Activated T-helper 17 cell treated with anti-CD3 and anti-CD28 coated beads, Interleukin-2, amount 50 U/mL, for 72 hours (primary cell): Measurements from ENCODE around the gene KCND3. TPM values are rescaled to one million over a fixed set of nuclear protein-coding genes. Genes with fewer than 3 reads are reported as not detected.

ENCODE experiments used
- ATAC-seq: fragments of 150-1000 bp; cut with Tn5 transposase; replicated peaks from 2 replicates; pipeline ENCODE4 v1.10.0; 2021; ENCODE audit warnings: mild to moderate bottlenecking, moderate library complexity
- H3K27ac Mint-ChIP-seq: one replicate; pipeline ENCODE4 v1.8.0; 2022; ENCODE audit warnings: mixed read lengths
- H3K27me3 Mint-ChIP-seq: one replicate; pipeline ENCODE4 v1.8.0; 2022; ENCODE audit warnings: mixed read lengths
- H3K36me3 Mint-ChIP-seq: one replicate; pipeline ENCODE4 v1.8.0; 2022; ENCODE audit warnings: low read depth, mild to moderate bottlenecking, mixed read lengths
- H3K4me1 Mint-ChIP-seq: one replicate; pipeline ENCODE4 v1.8.0; 2022; ENCODE audit warnings: mixed read lengths
- H3K4me3 Mint-ChIP-seq: one replicate; pipeline ENCODE4 v1.8.0; 2022; ENCODE audit warnings: mild to moderate bottlenecking, mixed read lengths
- H3K9me3 Mint-ChIP-seq: one replicate; pipeline ENCODE4 v1.8.0; 2022; ENCODE audit warnings: mixed read lengths
- total RNA-seq, 2 donors: library from RNA; stranded (reverse); gene quantifications; one replicate each; pipeline ENCODE4 v1.2.3, GENCODE V29; 2022

KCND3 gene
- total RNA-seq, 2 donors from 2014 or later: not detected

DNA sequence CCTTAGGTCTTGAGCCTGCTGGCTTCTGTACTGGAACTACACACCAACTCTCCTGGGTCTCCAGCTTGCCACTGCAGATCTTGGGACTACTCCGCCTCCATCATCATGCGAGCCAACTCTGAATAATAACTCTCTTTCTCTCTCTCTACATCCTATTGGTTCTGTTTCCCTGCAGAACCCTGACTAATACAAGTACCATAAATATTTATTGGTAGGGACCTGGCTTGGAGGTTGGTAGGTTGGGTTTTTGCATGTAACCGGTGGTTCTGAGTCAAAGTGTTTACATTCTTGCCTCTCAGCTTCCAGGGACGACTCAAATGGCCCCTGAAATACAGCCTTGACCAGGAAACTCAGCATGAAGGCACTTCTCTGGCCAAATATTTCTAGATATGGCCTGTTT lies 110.4 kb downstream of the KCND3 start:
- Mint-ChIP-seq H3K4me1 (no peaks in the 10 kb centered on the region), H3K4me3 (no peak overlapping the region), H3K27ac (no peak overlapping the region), H3K27me3 (peaks cover 40% of the 10 kb centered on the region), H3K36me3 (no peaks in the 10 kb centered on the region), H3K9me3 (no peaks in the 10 kb centered on the region)
- ATAC-seq: no peak

- no peaks in the 10 kb centered on the region for H3K4me1 Mint-ChIP-seq
- H3K4me3 Mint-ChIP-seq: no peak overlapping the region
- H3K27me3 Mint-ChIP-seq: peaks cover 40% of the 10 kb centered on the region
- no peaks in the 10 kb centered on the region for H3K9me3 Mint-ChIP-seq
- ATAC-seq: peak; percentile 32
- H3K27ac Mint-ChIP-seq: no peak overlapping the region
- H3K36me3 Mint-ChIP-seq: no peaks in the 10 kb centered on the region
Measured at GRCh38 chr1:111878649-111879048, 110.8 kb downstream of the KCND3 start.

GRCh38 chr1:111878091-111878490 lies 111.4 kb downstream of the KCND3 start:
- no peak for ATAC-seq
- H3K36me3 Mint-ChIP-seq: no peaks in the 10 kb centered on the region
- H3K27me3 Mint-ChIP-seq: peaks cover 40% of the 10 kb centered on the region
- H3K4me1 Mint-ChIP-seq: no peaks in the 10 kb centered on the region
- no peaks in the 10 kb centered on the region for H3K9me3 Mint-ChIP-seq
- no peak overlapping the region for H3K27ac Mint-ChIP-seq
- H3K4me3 Mint-ChIP-seq: no peak overlapping the region

GRCh38 chr1:111876631-111877030 lies 112.8 kb downstream of the KCND3 start:
- peaks cover 38% of the 10 kb centered on the region for H3K27me3 Mint-ChIP-seq
- H3K9me3 Mint-ChIP-seq: no peaks in the 10 kb centered on the region
- no peak overlapping the region for H3K27ac Mint-ChIP-seq
- no peak for ATAC-seq
- no peak overlapping the region for H3K4me3 Mint-ChIP-seq
- no peaks in the 10 kb centered on the region for H3K4me1 Mint-ChIP-seq
- no peaks in the 10 kb centered on the region for H3K36me3 Mint-ChIP-seq

- H3K4me3 Mint-ChIP-seq: no peak overlapping the region
- H3K36me3 Mint-ChIP-seq: no peaks in the 10 kb centered on the region
- no peak for ATAC-seq
- H3K27ac Mint-ChIP-seq: no peak overlapping the region
- peaks cover 29% of the 10 kb centered on the region for H3K27me3 Mint-ChIP-seq
- no peaks in the 10 kb centered on the region for H3K4me1 Mint-ChIP-seq
- no peaks in the 10 kb centered on the region for H3K9me3 Mint-ChIP-seq
Measured at GRCh38 chr1:111875640-111876039, 113.8 kb downstream of the KCND3 start.

- Mint-ChIP-seq H3K4me3 (no peak overlapping the region), H3K36me3 (no peaks in the 10 kb centered on the region), H3K27me3 (peaks cover 25% of the 10 kb centered on the region), H3K9me3 (no peaks in the 10 kb centered on the region), H3K27ac (no peak overlapping the region), H3K4me1 (no peaks in the 10 kb centered on the region)
- ATAC-seq: no peak
Measured at GRCh38 chr1:111873460-111874030, 115.9 kb downstream of the KCND3 start.

- Mint-ChIP-seq H3K9me3 (no peaks in the 10 kb centered on the region), H3K27ac (no peak overlapping the region), H3K4me3 (no peak overlapping the region), H3K36me3 (no peaks in the 10 kb centered on the region), H3K4me1 (no peaks in the 10 kb centered on the region), H3K27me3 (peaks cover 8% of the 10 kb centered on the region)
- ATAC-seq: no peak
Measured at GRCh38 chr1:111870181-111870580, 119.3 kb downstream of the KCND3 start.

DNA sequence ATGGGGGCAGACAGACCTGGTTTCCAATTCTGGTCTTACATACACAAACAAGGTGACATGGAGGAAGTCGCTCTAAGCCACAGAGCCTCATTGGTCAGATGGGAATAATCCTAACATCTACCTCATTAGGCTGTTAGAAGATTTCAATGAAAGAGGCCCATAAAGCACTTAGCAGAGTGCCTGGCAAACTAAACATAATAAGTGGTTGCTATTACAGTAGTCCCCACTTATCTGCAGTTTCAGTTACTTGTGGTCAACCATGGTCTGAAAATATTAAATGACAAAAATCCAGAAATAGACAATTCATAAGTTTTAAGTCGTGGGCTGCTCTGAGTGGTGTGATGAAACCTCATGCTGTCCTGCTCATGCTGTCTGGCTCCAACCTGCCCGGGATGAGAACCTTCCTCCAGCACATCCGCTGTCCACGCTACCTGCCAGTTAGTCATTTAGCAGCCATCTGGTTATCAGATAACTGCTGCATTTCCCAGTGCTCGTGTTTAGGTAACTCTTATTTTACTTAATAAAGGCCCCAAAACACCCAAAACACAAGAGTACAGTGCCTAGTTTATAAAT lies 121.5 kb downstream of the KCND3 start:
- peaks cover 18% of the 10 kb centered on the region for H3K27me3 Mint-ChIP-seq
- ATAC-seq: no peak
- no peak overlapping the region for H3K27ac Mint-ChIP-seq
- H3K4me1 Mint-ChIP-seq: no peaks in the 10 kb centered on the region
- H3K36me3 Mint-ChIP-seq: no peaks in the 10 kb centered on the region
- no peak overlapping the region for H3K4me3 Mint-ChIP-seq
- H3K9me3 Mint-ChIP-seq: no peaks in the 10 kb centered on the region

- Mint-ChIP-seq H3K4me1 (no peaks in the 10 kb centered on the region), H3K27me3 (peaks cover 34% of the 10 kb centered on the region), H3K36me3 (no peaks in the 10 kb centered on the region), H3K27ac (no peak overlapping the region), H3K9me3 (no peaks in the 10 kb centered on the region), H3K4me3 (no peak overlapping the region)
- no peak for ATAC-seq
Measured at GRCh38 chr1:111864862-111865261, 124.6 kb downstream of the KCND3 start.

DNA sequence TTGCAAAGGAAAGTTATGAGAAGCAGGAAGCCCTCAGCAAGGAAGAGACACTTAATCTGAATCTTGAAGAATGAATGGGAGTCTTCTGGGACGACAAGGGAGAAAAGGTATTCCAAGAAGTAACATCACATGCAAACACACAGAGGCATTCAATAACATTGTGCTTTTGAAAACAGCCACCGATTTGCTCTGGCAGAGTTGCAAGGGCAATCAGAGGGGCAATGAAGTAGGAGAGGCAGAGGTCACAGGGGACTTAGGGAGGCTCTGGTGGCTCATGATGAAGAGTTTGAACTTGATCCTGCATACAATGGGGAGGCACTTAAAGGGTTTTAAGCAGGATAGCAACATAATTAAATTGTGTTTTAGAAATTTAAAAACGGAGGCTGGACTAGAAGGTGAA lies 126.1 kb downstream of the KCND3 start:
- Mint-ChIP-seq H3K9me3 (no peaks in the 10 kb centered on the region), H3K36me3 (no peaks in the 10 kb centered on the region), H3K27me3 (peaks cover 38% of the 10 kb centered on the region), H3K4me3 (no peak overlapping the region), H3K4me1 (no peaks in the 10 kb centered on the region), H3K27ac (no peak overlapping the region)
- ATAC-seq: no peak

DNA sequence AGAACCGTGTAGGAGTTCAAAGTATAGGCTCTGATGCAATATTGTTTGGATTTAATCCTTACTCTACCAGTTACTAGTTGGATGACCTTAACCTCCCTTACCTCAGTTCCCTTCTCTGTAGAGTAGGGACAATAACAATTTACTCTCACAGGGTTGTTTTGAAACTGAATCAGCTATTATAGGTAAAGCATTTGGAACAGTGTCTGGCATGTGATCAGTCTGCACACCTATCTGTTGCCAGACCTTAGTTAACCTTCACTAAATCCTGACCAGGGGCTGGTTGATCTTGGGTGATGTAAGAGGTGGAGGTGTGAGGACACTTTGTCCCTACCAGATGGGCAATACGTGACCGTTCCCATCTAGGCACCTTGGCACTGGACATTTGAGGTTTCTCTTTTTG lies 126.9 kb downstream of the KCND3 start:
- no peak for ATAC-seq
- H3K36me3 Mint-ChIP-seq: no peaks in the 10 kb centered on the region
- H3K4me1 Mint-ChIP-seq: no peaks in the 10 kb centered on the region
- peaks cover 37% of the 10 kb centered on the region for H3K27me3 Mint-ChIP-seq
- H3K27ac Mint-ChIP-seq: no peak overlapping the region
- H3K4me3 Mint-ChIP-seq: no peak overlapping the region
- H3K9me3 Mint-ChIP-seq: no peaks in the 10 kb centered on the region

- H3K9me3 Mint-ChIP-seq: no peaks in the 10 kb centered on the region
- H3K36me3 Mint-ChIP-seq: no peaks in the 10 kb centered on the region
- H3K4me3 Mint-ChIP-seq: no peak overlapping the region
- no peak overlapping the region for H3K27ac Mint-ChIP-seq
- peaks cover 40% of the 10 kb centered on the region for H3K27me3 Mint-ChIP-seq
- no peaks in the 10 kb centered on the region for H3K4me1 Mint-ChIP-seq
- no peak for ATAC-seq
Measured at GRCh38 chr1:111861523-111861922, 127.9 kb downstream of the KCND3 start.

DNA sequence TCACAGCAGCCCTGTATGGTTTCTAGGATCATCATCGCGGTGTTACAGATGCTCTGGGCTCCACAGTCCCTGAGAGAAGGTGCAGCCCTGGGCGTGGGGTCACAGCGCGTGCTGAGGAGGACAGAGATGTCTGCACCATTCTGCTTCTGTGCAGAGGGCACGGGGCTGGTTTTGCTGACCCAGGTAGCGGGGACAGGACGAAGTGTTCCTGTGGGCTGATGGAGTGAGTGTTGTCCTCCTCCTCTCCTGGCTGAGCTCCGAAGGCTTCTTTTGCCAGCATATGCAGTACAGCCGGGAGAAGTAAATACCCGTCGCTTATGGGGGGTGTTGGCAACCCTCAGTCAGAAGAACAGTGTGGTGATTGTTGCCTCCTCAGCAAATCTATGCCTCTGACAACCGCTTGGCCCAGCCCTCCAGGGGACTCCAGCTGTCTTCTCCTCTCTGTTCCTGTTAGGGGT lies 132.2 kb downstream of the KCND3 start:
- H3K4me3 Mint-ChIP-seq: no peak overlapping the region
- no peaks in the 10 kb centered on the region for H3K9me3 Mint-ChIP-seq
- peaks cover 36% of the 10 kb centered on the region for H3K27me3 Mint-ChIP-seq
- no peaks in the 10 kb centered on the region for H3K36me3 Mint-ChIP-seq
- no peak for ATAC-seq
- H3K4me1 Mint-ChIP-seq: no peaks in the 10 kb centered on the region
- H3K27ac Mint-ChIP-seq: no peak overlapping the region

- no peaks in the 10 kb centered on the region for H3K4me1 Mint-ChIP-seq
- no peak overlapping the region for H3K27ac Mint-ChIP-seq
- H3K9me3 Mint-ChIP-seq: no peaks in the 10 kb centered on the region
- no peak for ATAC-seq
- H3K36me3 Mint-ChIP-seq: no peaks in the 10 kb centered on the region
- H3K27me3 Mint-ChIP-seq: peaks cover 36% of the 10 kb centered on the region
- no peak overlapping the region for H3K4me3 Mint-ChIP-seq
Measured at GRCh38 chr1:111856411-111857185, 132.9 kb downstream of the KCND3 start.

DNA sequence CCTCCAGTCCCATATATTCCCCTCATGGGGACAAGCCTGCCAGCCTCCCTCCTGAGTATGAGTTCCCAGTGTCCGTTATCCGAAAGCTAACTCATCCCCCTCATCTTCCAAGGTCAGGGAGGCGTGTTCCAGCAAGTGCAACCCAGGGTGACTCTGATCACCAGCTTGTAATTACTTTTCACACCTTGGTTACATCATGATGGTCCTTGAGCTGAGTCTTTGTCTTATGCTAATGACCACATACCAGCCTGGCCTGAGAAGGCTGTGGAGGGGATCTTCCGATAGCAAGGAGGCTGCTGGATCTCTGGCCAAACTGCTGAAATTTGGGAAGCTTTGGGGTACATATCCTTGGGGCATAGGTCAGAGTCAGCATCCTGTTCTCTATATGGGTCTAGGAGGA lies 134.2 kb downstream of the KCND3 start:
- no peaks in the 10 kb centered on the region for H3K9me3 Mint-ChIP-seq
- no peaks in the 10 kb centered on the region for H3K36me3 Mint-ChIP-seq

More for the DNA sequence above, 134.2 kb downstream of the KCND3 start:
- H3K27ac Mint-ChIP-seq: no peak overlapping the region
- H3K27me3 Mint-ChIP-seq: peaks cover 36% of the 10 kb centered on the region
- no peaks in the 10 kb centered on the region for H3K4me1 Mint-ChIP-seq
- no peak for ATAC-seq
- no peak overlapping the region for H3K4me3 Mint-ChIP-seq
